Measurements from ENCODE around the gene COLEC12.

COLEC12 gene

GRCh38 chr18:267688-268552, 232.6 kb downstream of the COLEC12 start, which contains the start of gene THOC1:
Gene THOC1, minus strand, starts transcription at chr18:268047. Its CDS starts 28 bp downstream, at chr18:268019.
- DNase-seq, result peak; percentile 94

GRCh38 chr18:267380-267687, 233.2 kb downstream of the COLEC12 start:
- peak; percentile 67 for DNase-seq

All from OCI-M1 (cell line).